Neutrophil (primary cell): Measurements from ENCODE around the gene DSC3.

ENCODE experiments used
- H3K27ac ChIP-seq: fragments of 200-600 bp; sonication (generic); 2 replicates; pipeline ENCODE4 v1.5.1; 2016; ENCODE audit warnings: mild to moderate bottlenecking, moderate library complexity
- H3K27me3 ChIP-seq: fragments of 200-600 bp; sonication (generic); 2 replicates; pipeline ENCODE4 v1.6.0; 2016; ENCODE audit warnings: mild to moderate bottlenecking
- H3K36me3 ChIP-seq: fragments of 200-600 bp; sonication (generic); 2 replicates; pipeline ENCODE4 v1.5.1; 2017
- H3K4me1 ChIP-seq, 2 experiments: fragments of 200-600 bp in 1 of 2; sonication (generic) in 1 of 2; 1 replicate in 1 of 2; 2 replicates in 1 of 2; pipeline versions ENCODE4 v1.5.1 to v1.6.1; 2013 to 2016; ENCODE audit warnings: low read depth in 1 of 2, low read length in 1 of 2, mild to moderate bottlenecking in 1 of 2, moderate library complexity in 1 of 2; ENCODE audit not compliant: control insufficient read depth in 1 of 2, insufficient read depth in 1 of 2
- H3K4me3 ChIP-seq, 2 experiments: fragments of 200-600 bp in 1 of 2; sonication (generic) in 1 of 2; 1 replicate in 1 of 2; 2 replicates in 1 of 2; pipeline ENCODE4 v1.5.1; 2013 to 2016; ENCODE audit warnings: low read depth in 1 of 2, low read length in 1 of 2, mild to moderate bottlenecking in 1 of 2, moderate library complexity in 1 of 2
- H3K9me3 ChIP-seq: fragments of 200-600 bp; sonication (generic); 2 replicates; pipeline ENCODE4 v1.5.1; 2016
- TF ChIP-seq, protein P1 (sequence below): fragments of 200-600 bp; sonication (generic); IDR thresholded peaks from 2 replicates; pipeline ENCODE4 v1.5.1; 2016; ENCODE audit warnings: antibody characterized with exemption

The DSC3 gene

GRCh38 chr18:31042406-31043181 is at the start of gene DSC3:
TSS of gene DSC3 (minus strand) at chr18:31042742. CDS start at chr18:31042660, 82 bp downstream.
- TF ChIP-seq, protein P1, sequence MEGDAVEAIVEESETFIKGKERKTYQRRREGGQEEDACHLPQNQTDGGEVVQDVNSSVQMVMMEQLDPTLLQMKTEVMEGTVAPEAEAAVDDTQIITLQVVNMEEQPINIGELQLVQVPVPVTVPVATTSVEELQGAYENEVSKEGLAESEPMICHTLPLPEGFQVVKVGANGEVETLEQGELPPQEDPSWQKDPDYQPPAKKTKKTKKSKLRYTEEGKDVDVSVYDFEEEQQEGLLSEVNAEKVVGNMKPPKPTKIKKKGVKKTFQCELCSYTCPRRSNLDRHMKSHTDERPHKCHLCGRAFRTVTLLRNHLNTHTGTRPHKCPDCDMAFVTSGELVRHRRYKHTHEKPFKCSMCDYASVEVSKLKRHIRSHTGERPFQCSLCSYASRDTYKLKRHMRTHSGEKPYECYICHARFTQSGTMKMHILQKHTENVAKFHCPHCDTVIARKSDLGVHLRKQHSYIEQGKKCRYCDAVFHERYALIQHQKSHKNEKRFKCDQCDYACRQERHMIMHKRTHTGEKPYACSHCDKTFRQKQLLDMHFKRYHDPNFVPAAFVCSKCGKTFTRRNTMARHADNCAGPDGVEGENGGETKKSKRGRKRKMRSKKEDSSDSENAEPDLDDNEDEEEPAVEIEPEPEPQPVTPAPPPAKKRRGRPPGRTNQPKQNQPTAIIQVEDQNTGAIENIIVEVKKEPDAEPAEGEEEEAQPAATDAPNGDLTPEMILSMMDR = no peak
- Histone ChIP-seq H3K36me3 (no peaks in the 10 kb centered on the region), H3K4me1 (peaks cover 0 to 11% of the 10 kb centered on the region in 2 experiments), H3K27ac (no peak within 1 kb of the TSS), H3K4me3 (no peak within 1 kb of the TSS), H3K9me3 (no peaks in the 10 kb centered on the region), H3K27me3 (peaks cover 100% of the 10 kb centered on the region)

- H3K27me3 ChIP-seq = no peaks in the 10 kb centered on the region
- no peaks in the 10 kb centered on the region for H3K4me1 ChIP-seq
- no peak overlapping the region for H3K4me3 ChIP-seq
- no peaks in the 10 kb centered on the region for H3K9me3 ChIP-seq
- TF ChIP-seq, protein P1 = no peak
- H3K36me3 ChIP-seq = no peaks in the 10 kb centered on the region
- no peak overlapping the region for H3K27ac ChIP-seq
Observed at GRCh38 chr18:31091350-31091749, 48.8 kb upstream of the DSC3 start.

DNA sequence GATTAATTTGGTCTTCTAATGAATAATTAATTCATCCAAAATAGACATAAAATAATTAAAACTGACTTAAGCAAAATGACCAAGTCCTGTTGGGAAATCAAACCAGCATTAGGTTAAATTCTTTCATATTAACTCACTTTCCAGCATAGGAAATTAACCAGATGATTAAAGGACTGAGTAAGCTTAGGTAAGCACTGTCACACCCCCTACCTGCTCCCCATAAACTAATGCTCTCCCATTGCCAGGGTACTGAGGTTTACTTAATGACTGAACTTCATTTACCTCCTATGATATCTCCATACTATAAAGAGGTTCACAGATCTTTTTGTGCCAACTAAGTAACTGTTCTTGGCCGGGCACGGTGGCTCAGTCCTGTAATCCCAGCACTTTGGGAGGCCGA is 46.0 kb upstream of the DSC3 start:
- Histone ChIP-seq H3K27ac (no peak overlapping the region), H3K36me3 (no peaks in the 10 kb centered on the region), H3K4me3 (no peak overlapping the region), H3K27me3 (no peaks in the 10 kb centered on the region), H3K9me3 (no peaks in the 10 kb centered on the region), H3K4me1 (no peaks in the 10 kb centered on the region)
- TF ChIP-seq, protein P1 = no peak

DNA sequence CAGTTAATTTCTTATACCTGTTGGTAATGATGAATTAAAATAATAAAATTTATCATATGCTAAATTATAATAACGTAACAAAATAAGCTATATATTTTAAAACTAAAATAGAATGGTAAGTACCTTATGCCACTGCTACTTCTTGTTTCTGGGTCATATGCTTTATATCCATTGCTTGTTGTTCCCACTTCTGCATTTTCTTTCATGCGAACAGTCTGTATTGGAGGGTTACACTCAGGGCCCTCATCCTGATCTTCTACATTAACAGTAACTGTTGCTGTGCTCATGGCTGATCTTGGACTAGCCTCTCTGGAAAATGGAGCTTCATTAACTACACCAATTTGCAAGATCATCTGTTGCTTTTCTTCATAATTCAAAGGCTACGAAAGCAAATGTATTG is 37.4 kb upstream of the DSC3 start:
- Histone ChIP-seq H3K4me3 (no peak overlapping the region), H3K27me3 (no peaks in the 10 kb centered on the region), H3K27ac (no peak overlapping the region), H3K36me3 (no peaks in the 10 kb centered on the region), H3K9me3 (no peaks in the 10 kb centered on the region), H3K4me1 (no peaks in the 10 kb centered on the region)
- TF ChIP-seq, protein P1 = no peak

DNA sequence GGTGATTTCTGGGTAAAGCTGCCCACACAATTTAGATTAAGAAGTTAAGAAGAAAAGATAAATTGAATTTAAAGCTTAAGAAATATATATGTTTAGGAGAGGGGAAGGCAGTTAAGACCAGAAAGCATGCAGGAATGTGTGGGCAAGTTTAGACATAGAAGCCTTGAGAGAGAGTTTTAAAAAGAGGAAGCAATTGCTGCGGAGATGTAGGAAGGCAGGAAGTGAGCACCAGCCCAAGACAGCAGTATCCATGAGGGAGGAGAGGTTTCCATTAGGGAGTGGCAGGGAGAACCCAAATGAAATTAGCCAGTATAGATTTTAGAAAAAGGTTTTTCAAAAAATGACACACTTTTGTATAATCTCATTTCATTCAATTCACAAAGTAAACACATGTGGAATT is 35.3 kb upstream of the DSC3 start:
- Histone ChIP-seq H3K27ac (no peak overlapping the region), H3K9me3 (no peaks in the 10 kb centered on the region), H3K27me3 (no peaks in the 10 kb centered on the region), H3K4me1 (no peaks in the 10 kb centered on the region), H3K36me3 (no peaks in the 10 kb centered on the region), H3K4me3 (no peak overlapping the region)
- TF ChIP-seq, protein P1 = no peak
